Stomach (tissue), 9 donors: ENCODE results near the gene KCNJ14. TPM values are rescaled to one million over a fixed set of nuclear protein-coding genes. Genes with fewer than 3 reads are reported as not detected.

ENCODE experiments used
- DNase-seq, 2 donors: peaks; one replicate each; pipeline versions ENCODE4 v3.0.0 to v3.0.0-alpha.2; 2013 to 2019
- H3K27ac ChIP-seq, 5 donors: fragments of 200-600 bp in 4 of 5; sonication (generic) in 4 of 5; one replicate each; pipeline ENCODE4 v1.5.1; 2013 to 2019; ENCODE audit warnings: mild to moderate bottlenecking in 1 of 5, moderate library complexity in 1 of 5
- H3K27me3 ChIP-seq, 3 donors: fragments of 200-600 bp; sonication (generic); one replicate each; pipeline ENCODE4 v1.5.1; 2017 to 2019; ENCODE audit warnings: mixed run types in 1 of 3
- H3K36me3 ChIP-seq, 4 donors: fragments of 200-600 bp; sonication (generic); 1 replicate in 3 of 4; 2 replicates in 1 of 4; pipeline ENCODE4 v1.5.1; 2016 to 2019
- H3K4me1 ChIP-seq, 4 donors: fragments of 200-600 bp; sonication (generic); one replicate each; pipeline ENCODE4 v1.5.1; 2016 to 2019
- H3K4me3 ChIP-seq, 4 donors: fragments of 200-600 bp; sonication (generic) in 3 of 4; one replicate each; pipeline ENCODE4 v1.5.1; 2016 to 2019; ENCODE audit warnings: mild to moderate bottlenecking in 1 of 4
- H3K9me3 ChIP-seq, 4 donors: fragments of 200-600 bp; sonication (generic); one replicate each; pipeline ENCODE4 v1.5.1; 2016 to 2019
- EP300 ChIP-seq: sonication (generic); formaldehyde crosslinking; IDR thresholded peaks from one replicate; pipeline ENCODE4 v1.6.1; 2017; ENCODE audit warnings: antibody characterized with exemption
- POLR2A ChIP-seq, 4 donors: fragments of 450-650 bp; IDR thresholded peaks; one replicate each; pipeline ENCODE4 v1.6.1; 2016; ENCODE audit warnings: antibody characterized with exemption in 4 of 4, control low read depth in 2 of 4, mild to moderate bottlenecking in 1 of 4, moderate library complexity in 1 of 4
- POLR2AphosphoS5 ChIP-seq, 3 donors: sonication (generic); formaldehyde crosslinking; IDR thresholded peaks; one replicate each; pipeline ENCODE4 v1.6.1; 2016; ENCODE audit warnings: antibody characterized with exemption in 3 of 3
- whole genome bisulfite sequencing, 5 donors: extraction: QIAGEN DNeasy Blood & Tissue Kit in 3 of 5; methylation state at CpG; one replicate each; pipeline versions ENCODE4 v1.1.5 to v1.1.7; 2013 to 2018; 5-methylcytosine and 5-hydroxymethylcytosine counted together
- intact Hi-C: fragments of 100-400 bp; cut with DNase I; formaldehyde crosslinking; loops from one replicate; pipeline ENCODE4 v1.15.1; 2023; ENCODE audit warnings: low total_unique reads
- polyA plus RNA-seq, 3 donors: library from polyadenylated mRNA; stranded (reverse); fragments of 200-250 nt; gene quantifications; one replicate each; pipeline ENCODE4 v1.2.3, GENCODE V29; 2013
- total RNA-seq, 5 donors: library from RNA; depleted of rRNA; stranded (reverse); fragments of >200 nt; gene quantifications; one replicate each; pipeline versions ENCODE4 v1.1.0 to v1.2.3, GENCODE V29; 2014 to 2016
- TF ChIP-seq, protein P1 (sequence below), 7 experiments: fragments of 450-650 bp in 4 of 7; fragments of 200-600 bp in 3 of 7; sonication (generic) in 3 of 7; IDR thresholded peaks; one replicate each; pipeline ENCODE4 v1.5.1; 2016 to 2019; ENCODE audit warnings: antibody characterized with exemption in 7 of 7, control low read depth in 2 of 7, mild to moderate bottlenecking in 1 of 7
- donor health status: healthy with polysubstance abuse.
- donor health status: Bipolar disorder and iron deficiency.
- donor health status: healthy.

Gene KCNJ14
- total and polyA plus RNA-seq, 8 donors, result 0.19 to 4.6 (median 0.92) TPM; not detected in 3

DNA sequence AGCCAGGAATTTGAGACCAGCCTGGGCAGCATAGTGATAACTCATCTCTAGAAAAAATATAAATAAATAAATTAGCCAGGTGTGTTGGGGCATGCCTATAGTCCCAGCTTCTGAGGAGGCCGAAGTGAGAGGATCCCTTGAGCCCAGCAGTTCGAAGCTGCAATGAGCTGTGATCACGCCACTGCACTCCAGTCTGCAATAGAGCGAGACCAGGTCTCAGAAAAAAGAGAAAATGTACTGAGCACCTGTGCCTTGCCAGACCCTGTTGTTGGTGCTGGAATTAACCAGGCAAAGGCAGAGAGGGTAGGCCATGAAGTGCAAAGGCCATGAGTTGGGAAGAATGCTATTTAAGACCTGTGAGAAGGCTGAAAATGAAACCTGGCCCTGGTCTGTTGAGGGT is 16.5 kb downstream of the KCNJ14 start:
- Histone ChIP-seq H3K4me1 (peaks cover 7 to 43% (median 31%) of the 10 kb centered on the region in 4 donors), H3K27me3 (no peaks in the 10 kb centered on the region), H3K27ac (no peak overlapping the region), H3K4me3 (no peak overlapping the region), H3K36me3 (peaks cover 64 to 67% (median 66%) of the 10 kb centered on the region in 4 donors), H3K9me3 (no peaks in the 10 kb centered on the region)
- intact Hi-C loops, result no loop called here
- TF ChIP-seq, protein P1, sequence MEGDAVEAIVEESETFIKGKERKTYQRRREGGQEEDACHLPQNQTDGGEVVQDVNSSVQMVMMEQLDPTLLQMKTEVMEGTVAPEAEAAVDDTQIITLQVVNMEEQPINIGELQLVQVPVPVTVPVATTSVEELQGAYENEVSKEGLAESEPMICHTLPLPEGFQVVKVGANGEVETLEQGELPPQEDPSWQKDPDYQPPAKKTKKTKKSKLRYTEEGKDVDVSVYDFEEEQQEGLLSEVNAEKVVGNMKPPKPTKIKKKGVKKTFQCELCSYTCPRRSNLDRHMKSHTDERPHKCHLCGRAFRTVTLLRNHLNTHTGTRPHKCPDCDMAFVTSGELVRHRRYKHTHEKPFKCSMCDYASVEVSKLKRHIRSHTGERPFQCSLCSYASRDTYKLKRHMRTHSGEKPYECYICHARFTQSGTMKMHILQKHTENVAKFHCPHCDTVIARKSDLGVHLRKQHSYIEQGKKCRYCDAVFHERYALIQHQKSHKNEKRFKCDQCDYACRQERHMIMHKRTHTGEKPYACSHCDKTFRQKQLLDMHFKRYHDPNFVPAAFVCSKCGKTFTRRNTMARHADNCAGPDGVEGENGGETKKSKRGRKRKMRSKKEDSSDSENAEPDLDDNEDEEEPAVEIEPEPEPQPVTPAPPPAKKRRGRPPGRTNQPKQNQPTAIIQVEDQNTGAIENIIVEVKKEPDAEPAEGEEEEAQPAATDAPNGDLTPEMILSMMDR (IDR thresholded peaks at IDR 0.05), result no peak
- TF ChIP-seq POLR2A (IDR thresholded peaks at IDR 0.05), result no peak
- TF ChIP-seq POLR2AphosphoS5 (IDR thresholded peaks at IDR 0.05), result no peak
- TF ChIP-seq EP300, result no peak
- 91 to 97% (median 97%) methylated on average over 4 of the region's 4 CpGs for WGBS, 5 donors
- no peak for DNase-seq

DNA sequence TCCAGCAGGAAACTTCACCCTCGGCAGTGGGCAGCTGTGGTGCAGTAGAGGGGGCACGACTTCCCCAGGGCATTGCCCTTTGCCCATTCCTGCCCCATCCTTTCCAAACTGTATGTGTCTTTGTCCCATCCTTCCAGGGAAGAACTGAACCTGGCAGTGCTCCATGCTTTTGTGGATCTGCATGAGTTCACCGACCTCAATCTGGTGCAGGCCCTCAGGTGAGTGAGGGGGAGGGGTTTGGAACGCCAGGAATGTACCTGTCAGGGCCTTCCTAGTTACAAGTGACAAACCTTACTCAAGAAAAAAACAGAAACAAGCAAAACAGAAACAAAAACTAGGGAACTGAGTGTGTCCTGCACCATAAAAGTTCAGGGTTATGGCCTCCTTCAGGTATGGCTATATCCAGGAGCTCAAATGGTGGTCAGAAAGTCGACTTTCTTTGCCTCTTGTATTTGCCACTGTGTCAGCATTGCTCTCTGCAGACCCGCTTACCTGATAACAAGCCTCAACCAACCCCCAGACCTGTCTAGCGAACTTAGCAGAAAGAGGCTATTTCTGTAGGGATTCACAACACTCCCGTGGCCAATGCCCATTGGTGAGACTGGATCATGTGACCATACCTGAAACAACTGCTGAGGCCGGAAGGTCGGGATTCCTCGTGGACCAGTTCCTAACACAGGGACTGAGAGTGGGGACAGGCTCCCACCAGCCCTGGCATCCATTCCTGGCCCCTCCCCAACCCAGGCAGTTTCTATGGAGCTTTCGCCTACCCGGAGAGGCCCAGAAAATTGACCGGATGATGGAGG is 18.0 kb downstream of the KCNJ14 start:
- no peaks in the 10 kb centered on the region for H3K9me3 ChIP-seq
- no peaks in the 10 kb centered on the region for H3K27me3 ChIP-seq
- peaks cover 79 to 82% (median 82%) of the 10 kb centered on the region in 4 donors for H3K36me3 ChIP-seq
- H3K4me3 ChIP-seq, result no peak overlapping the region
- peaks cover 7 to 38% (median 28%) of the 10 kb centered on the region in 4 donors for H3K4me1 ChIP-seq
- WGBS, 5 donors, result 77 to 84% (median 82%) methylated on average over 12 to 14 of the region's 14 CpGs
- DNase-seq, result no peak
- intact Hi-C loops, result no loop called here
- no peak overlapping the region for H3K27ac ChIP-seq
- TF ChIP-seq EP300 (no peak), POLR2A (IDR thresholded peaks at IDR 0.05) (no peak), POLR2AphosphoS5 (IDR thresholded peaks at IDR 0.05) (no peak)
- TF ChIP-seq, protein P1 (IDR thresholded peaks at IDR 0.05), result no peak

DNA sequence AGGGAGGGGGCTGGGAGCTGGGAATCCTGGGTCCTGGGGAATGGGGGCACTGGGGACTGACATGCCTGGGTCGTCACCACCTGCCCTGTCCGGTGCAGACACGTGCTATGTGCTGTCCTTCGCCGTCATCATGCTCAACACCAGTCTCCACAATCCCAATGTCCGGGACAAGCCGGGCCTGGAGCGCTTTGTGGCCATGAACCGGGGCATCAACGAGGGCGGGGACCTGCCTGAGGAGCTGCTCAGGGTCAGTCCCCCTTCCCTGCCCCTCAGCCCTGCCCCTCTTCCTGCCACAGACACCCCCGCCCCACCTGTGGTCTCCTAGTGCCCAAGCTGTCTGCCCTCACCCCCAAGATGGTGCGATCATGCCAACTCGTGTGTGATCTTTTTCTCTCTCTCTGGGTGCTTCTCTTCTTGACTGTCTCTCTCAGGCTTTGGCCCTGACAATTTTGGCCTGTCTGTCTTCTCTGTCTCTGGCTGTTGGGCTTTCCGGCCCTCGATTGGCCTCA is 18.8 kb downstream of the KCNJ14 start:
- H3K36me3 ChIP-seq, result peaks cover 83 to 90% (median 89%) of the 10 kb centered on the region in 4 donors
- intact Hi-C loops, result no loop called here
- 87 to 93% (median 91%) methylated on average over 14 to 16 of the region's 16 CpGs for WGBS, 5 donors
- no peaks in the 10 kb centered on the region for H3K27me3 ChIP-seq
- TF ChIP-seq, protein P1 (IDR thresholded peaks at IDR 0.05), result no peak
- TF ChIP-seq POLR2AphosphoS5 (IDR thresholded peaks at IDR 0.05), result no peak
- no peak for TF ChIP-seq POLR2A (IDR thresholded peaks at IDR 0.05)
- no peak for TF ChIP-seq EP300
- no peaks in the 10 kb centered on the region for H3K9me3 ChIP-seq
- peaks cover 7 to 35% (median 26%) of the 10 kb centered on the region in 4 donors for H3K4me1 ChIP-seq
- H3K27ac ChIP-seq, result no peak overlapping the region
- DNase-seq, result no peak
- no peak overlapping the region for H3K4me3 ChIP-seq

DNA sequence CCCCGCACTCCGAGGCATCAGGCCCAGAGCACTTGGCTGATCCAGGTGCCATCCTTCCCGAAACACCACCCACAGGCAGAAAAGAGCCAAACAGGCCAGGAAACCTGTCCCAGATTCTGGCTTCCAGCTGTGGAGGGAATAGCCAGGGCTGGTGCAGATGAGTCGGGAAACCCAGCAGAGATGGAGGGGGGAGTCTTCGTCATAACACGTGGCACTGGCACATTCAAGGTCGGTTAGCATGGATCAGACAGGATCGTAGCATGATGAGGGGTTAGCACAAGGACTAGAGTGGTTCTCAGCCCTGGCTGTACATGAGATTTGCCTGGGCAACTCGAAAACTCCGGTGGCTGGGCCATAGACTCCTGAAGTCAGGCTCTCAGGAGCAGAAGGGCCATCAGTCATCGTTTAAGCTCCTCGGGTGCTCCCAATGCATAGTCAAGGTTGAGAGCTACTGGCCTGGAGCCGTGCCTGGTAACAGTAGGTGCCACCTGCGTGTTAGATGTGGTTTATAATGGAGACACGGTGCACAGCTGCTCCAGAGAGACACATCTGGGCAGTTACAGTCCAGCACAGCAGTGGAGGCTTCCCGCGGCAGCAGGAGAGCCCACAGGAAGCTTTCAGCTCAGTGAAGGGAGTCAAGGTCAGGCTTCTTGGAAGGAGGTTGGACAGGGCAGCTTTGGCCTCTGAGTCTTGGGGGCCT is 20.1 kb downstream of the KCNJ14 start:
- H3K36me3 ChIP-seq, result peaks cover 84 to 92% (median 91%) of the 10 kb centered on the region in 4 donors
- H3K4me3 ChIP-seq, result no peak overlapping the region
- peaks cover 9 to 36% (median 22%) of the 10 kb centered on the region in 4 donors for H3K4me1 ChIP-seq
- TF ChIP-seq POLR2A (IDR thresholded peaks at IDR 0.05) (no peak), EP300 (no peak), POLR2AphosphoS5 (IDR thresholded peaks at IDR 0.05) (no peak)
- TF ChIP-seq, protein P1 (IDR thresholded peaks at IDR 0.05), result no peak
- no peak for DNase-seq
- intact Hi-C loops, result no loop called here
- H3K9me3 ChIP-seq, result no peaks in the 10 kb centered on the region
- no peaks in the 10 kb centered on the region for H3K27me3 ChIP-seq
- 86 to 91% (median 88%) methylated on average over 17 of the region's 17 CpGs for WGBS, 5 donors
- no peak overlapping the region for H3K27ac ChIP-seq
